HCT116 (cell line): ENCODE measurements around the gene ADCK2. TPM values are rescaled to one million over a fixed set of nuclear protein-coding genes. Genes with fewer than 3 reads are reported as not detected.

Source experiments
- ATAC-seq: fragments of 200-7000 bp; cut with Tn5 transposase; 2 replicates; pipeline ENCODE4 v1.9.1; 2020; ENCODE audit warnings: mild to moderate bottlenecking, moderate library complexity
- BruUV-seq: library from RNA; stranded (reverse); fragments of 400-500 nt; replicated peaks from 2 replicates; lab custom pipeline; 2021; lab: Mats Ljungman, UMichigan
- CTCF ChIA-PET: fragments of 300-600 bp; sonication (Branson Sonifier 250); formaldehyde crosslinking; loops from one replicate; lab custom pipeline; 2021; ENCODE audit warnings: antibody characterized with exemption; lab: Charles Lee
- POLR2A ChIA-PET: fragments of 300-600, 350-600 bp; sonication (Branson Sonifier 250); formaldehyde crosslinking; loops from one replicate; lab custom pipeline; 2021; ENCODE audit warnings: antibody characterized with exemption; lab: Charles Lee
- RAD21 ChIA-PET, 2 experiments: fragments of 300-600 bp; sonication (Branson Sonifier 250); formaldehyde crosslinking; loops; one replicate each; lab custom pipeline; 2023; ENCODE audit warnings: low total read pairs in 2 of 2; ENCODE audit not compliant: uncharacterized antibody in 2 of 2, unreplicated experiment in 2 of 2, low non-redundant PET in 1 of 2; lab: Charles Lee
- DNase-seq: peaks from one replicate; pipeline ENCODE4 v3.0.0-alpha.2; 2010; ENCODE audit warnings: low read depth, low spot score
- H2AFZ ChIP-seq: fragments of 200-600 bp; shearing (Covaris generic), sonication (generic); 2 replicates; pipeline ENCODE4 v1.6.1; 2017; ENCODE audit warnings: low read depth, mixed run types, mixed read lengths, antibody characterized with exemption, low read length; ENCODE audit not compliant: poor library complexity, severe bottlenecking
- H3K27ac ChIP-seq: 2 replicates; pipeline ENCODE4 v1.5.1; 2012; ENCODE audit warnings: low read depth, low read length
- H3K27me3 ChIP-seq: fragments of 200-600 bp; sonication (generic); 2 replicates; pipeline ENCODE4 v1.6.1; 2016; ENCODE audit warnings: mixed run types, low read length, mixed read lengths; ENCODE audit not compliant: insufficient read depth
- H3K36me3 ChIP-seq, 2 experiments: fragments of 200-500 bp in 1 of 2; fragments of 200-600 bp in 1 of 2; sonication (Bioruptor generic) in 1 of 2; sonication (generic) in 1 of 2; 2 replicates each; pipeline versions ENCODE4 v1.5.1 to v1.6.1; 2014 to 2016; ENCODE audit warnings: low read length in 2 of 2, inconsistent platforms in 1 of 2, mixed read lengths in 1 of 2, mixed run types in 1 of 2; ENCODE audit not compliant: insufficient read depth in 2 of 2, control insufficient read depth in 1 of 2
- H3K4me1 ChIP-seq, 2 experiments: fragments of 200-600 bp in 1 of 2; sonication (generic) in 1 of 2; 2 replicates each; pipeline versions ENCODE4 v1.5.1 to v1.6.1; 2012 to 2017; ENCODE audit warnings: low read length in 2 of 2, inconsistent platforms in 1 of 2, mild to moderate bottlenecking in 1 of 2, mixed read lengths in 1 of 2, mixed run types in 1 of 2, moderate library complexity in 1 of 2; ENCODE audit not compliant: insufficient read depth in 2 of 2, control insufficient read depth in 1 of 2
- H3K4me2 ChIP-seq: fragments of 200-600 bp; sonication (generic); 2 replicates; pipeline ENCODE4 v1.6.1; 2017; ENCODE audit warnings: mixed run types, low read length, mixed read lengths
- H3K4me3 ChIP-seq, 2 experiments: fragments of 200-600 bp in 1 of 2; sonication (generic) in 1 of 2; replicated peaks in 1 of 2; 2 replicates each; pipeline ENCODE4 v1.5.1; 2011 to 2016; ENCODE audit warnings: low read length in 2 of 2, control low read depth in 1 of 2, low read depth in 1 of 2, mild to moderate bottlenecking in 1 of 2, mixed read lengths in 1 of 2, mixed run types in 1 of 2
- H3K79me2 ChIP-seq: fragments of 200-600 bp; sonication (generic); 2 replicates; pipeline ENCODE4 v1.6.1; 2017; ENCODE audit warnings: mild to moderate bottlenecking, mixed run types, low read length, moderate library complexity, mixed read lengths; ENCODE audit not compliant: insufficient read depth
- H3K9ac ChIP-seq: fragments of 200-600 bp; sonication (generic); 2 replicates; pipeline ENCODE4 v1.6.1; 2016; ENCODE audit warnings: low read length, mixed read lengths
- H3K9me2 ChIP-seq: fragments of 200-600 bp; sonication (generic), shearing (Covaris generic); 2 replicates; pipeline ENCODE4 v1.6.1; 2017; ENCODE audit warnings: mixed run types, mild to moderate bottlenecking, moderate library complexity; ENCODE audit not compliant: insufficient read depth
- H3K9me3 ChIP-seq, 2 experiments: fragments of 200-500 bp in 1 of 2; fragments of 200-600 bp in 1 of 2; sonication (Bioruptor generic) in 1 of 2; sonication (generic) in 1 of 2; 2 replicates each; pipeline ENCODE4 v1.6.1; 2014 to 2017; ENCODE audit warnings: low read length in 2 of 2, mixed read lengths in 2 of 2, inconsistent platforms in 1 of 2, low read depth in 1 of 2, mild to moderate bottlenecking in 1 of 2, mixed run types in 1 of 2, moderate library complexity in 1 of 2; ENCODE audit not compliant: control insufficient read depth in 1 of 2, insufficient read depth in 1 of 2
- H4K20me1 ChIP-seq: fragments of 200-600 bp; sonication (generic), shearing (Covaris generic); 2 replicates; pipeline ENCODE4 v1.6.1; 2017; ENCODE audit warnings: mixed run types, mild to moderate bottlenecking, moderate library complexity; ENCODE audit not compliant: insufficient read depth
- CBX3 ChIP-seq: IDR thresholded peaks from 2 replicates; pipeline ENCODE4 v1.6.1; 2012; ENCODE audit warnings: low read depth
- FOSL1 ChIP-seq: IDR thresholded peaks from 2 replicates; pipeline ENCODE4 v1.6.1; 2012; ENCODE audit warnings: low read depth
- JUND ChIP-seq: IDR thresholded peaks from 2 replicates; pipeline ENCODE4 v1.6.1; 2012
- MAX ChIP-seq: IDR thresholded peaks from 2 replicates; pipeline ENCODE4 v1.6.1; 2012
- RAD21 ChIP-seq: IDR thresholded peaks from 2 replicates; pipeline ENCODE4 v1.6.1; 2012; ENCODE audit warnings: low read depth, mild to moderate bottlenecking
- SIN3A ChIP-seq: IDR thresholded peaks from 2 replicates; pipeline ENCODE4 v1.6.1; 2012; ENCODE audit warnings: low read depth
- TCF7L2 ChIP-seq: IDR thresholded peaks from 2 replicates; pipeline ENCODE4 v1.7.0; 2011; ENCODE audit warnings: borderline replicate concordance, inconsistent platforms; ENCODE audit not compliant: insufficient read depth, insufficient read length; ENCODE audit errors: extremely low read depth
- YY1 ChIP-seq: IDR thresholded peaks from 2 replicates; pipeline ENCODE4 v1.6.1; 2011; ENCODE audit warnings: low read length, low read depth, moderate library complexity, mild to moderate bottlenecking; ENCODE audit not compliant: insufficient replicate concordance; ENCODE audit errors: extremely low read depth
- ZFX ChIP-seq: fragments of 450-650 bp; IDR thresholded peaks from 2 replicates; pipeline ENCODE4 v1.6.1; 2017
- ZNF274 ChIP-seq: fragments of 200-500 bp; sonication (Bioruptor generic); IDR thresholded peaks from 2 replicates; pipeline ENCODE4 v1.6.1; 2014; ENCODE audit warnings: mild to moderate bottlenecking, low read depth, low read length, inconsistent platforms
- intact Hi-C: fragments of 100-400 bp; cut with micrococcal nuclease; formaldehyde crosslinking; loops from 2 replicates; pipeline ENCODE4 v1.10.0; 2022
- total RNA-seq: library from RNA; stranded (reverse); gene quantifications from one replicate; pipeline ENCODE4 v1.2.1, GENCODE V29; 2021; ENCODE audit not compliant: unreplicated experiment
- TF ChIP-seq, protein P1 (sequence below), 3 experiments: fragments of 200-600 bp in 1 of 3; sonication (generic) in 1 of 3; IDR thresholded peaks in 2 of 3; conservative IDR thresholded peaks in 1 of 3; 2 replicates each; pipeline ENCODE4 v1.5.1; 2012 to 2017; ENCODE audit warnings: low read depth in 2 of 3, low read length in 2 of 3, antibody characterized with exemption in 1 of 3, borderline replicate concordance in 1 of 3, control low read depth in 1 of 3, mild to moderate bottlenecking in 1 of 3, mixed read lengths in 1 of 3, mixed run types in 1 of 3, moderate library complexity in 1 of 3; ENCODE audit not compliant: insufficient read depth in 1 of 3

The ADCK2 gene
- total RNA-seq, 1 experiment from 2014 or later, result 16.9 TPM

GRCh38 chr7:140637400-140637799 lies 35.3 kb upstream of the ADCK2 start:
- RAD21 ChIA-PET, result no interaction called here
- no peak for ATAC-seq
- BruUV-seq, result no TSS peak
- Histone ChIP-seq H4K20me1 (no peaks in the 10 kb centered on the region), H3K36me3 (no peaks in the 10 kb centered on the region), H2AFZ (no peak overlapping the region), H3K4me3 (no peak overlapping the region), H3K4me2 (no peak overlapping the region), H3K4me1 (no peaks in the 10 kb centered on the region), H3K9ac (no peak overlapping the region), H3K27me3 (no peaks in the 10 kb centered on the region; the same call in 1 of the 2 replicates), H3K79me2 (no peaks in the 10 kb centered on the region), H3K9me3 (no peaks in the 10 kb centered on the region), H3K27ac (no peak overlapping the region), H3K9me2 (no peaks in the 10 kb centered on the region)
- CTCF ChIA-PET, result no interaction called here
- intact Hi-C loops, result no loop called here
- POLR2A ChIA-PET, result no interaction called here
- TF ChIP-seq TCF7L2 (no peak), ZNF274 (no peak), FOSL1 (no peak)
- no peak for DNase-seq

- ATAC-seq, result peak; percentile 72
- RAD21 ChIA-PET, result no interaction called here
- Histone ChIP-seq H4K20me1 (no peaks in the 10 kb centered on the region), H3K4me3 (no peak overlapping the region), H3K79me2 (no peaks in the 10 kb centered on the region), H3K9me3 (no peaks in the 10 kb centered on the region), H3K36me3 (no peaks in the 10 kb centered on the region), H3K27me3 (no peaks in the 10 kb centered on the region; the same call in 1 of the 2 replicates), H2AFZ (no peak overlapping the region), H3K9me2 (no peaks in the 10 kb centered on the region), H3K4me2 (no peak overlapping the region), H3K27ac (no peak overlapping the region), H3K9ac (no peak overlapping the region), H3K4me1 (no peaks in the 10 kb centered on the region)
- TF ChIP-seq, protein P1, sequence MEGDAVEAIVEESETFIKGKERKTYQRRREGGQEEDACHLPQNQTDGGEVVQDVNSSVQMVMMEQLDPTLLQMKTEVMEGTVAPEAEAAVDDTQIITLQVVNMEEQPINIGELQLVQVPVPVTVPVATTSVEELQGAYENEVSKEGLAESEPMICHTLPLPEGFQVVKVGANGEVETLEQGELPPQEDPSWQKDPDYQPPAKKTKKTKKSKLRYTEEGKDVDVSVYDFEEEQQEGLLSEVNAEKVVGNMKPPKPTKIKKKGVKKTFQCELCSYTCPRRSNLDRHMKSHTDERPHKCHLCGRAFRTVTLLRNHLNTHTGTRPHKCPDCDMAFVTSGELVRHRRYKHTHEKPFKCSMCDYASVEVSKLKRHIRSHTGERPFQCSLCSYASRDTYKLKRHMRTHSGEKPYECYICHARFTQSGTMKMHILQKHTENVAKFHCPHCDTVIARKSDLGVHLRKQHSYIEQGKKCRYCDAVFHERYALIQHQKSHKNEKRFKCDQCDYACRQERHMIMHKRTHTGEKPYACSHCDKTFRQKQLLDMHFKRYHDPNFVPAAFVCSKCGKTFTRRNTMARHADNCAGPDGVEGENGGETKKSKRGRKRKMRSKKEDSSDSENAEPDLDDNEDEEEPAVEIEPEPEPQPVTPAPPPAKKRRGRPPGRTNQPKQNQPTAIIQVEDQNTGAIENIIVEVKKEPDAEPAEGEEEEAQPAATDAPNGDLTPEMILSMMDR (IDR thresholded peaks at IDR 0.05 in 2 of 3, conservative IDR thresholded peaks at IDR 0.05 in 1 of 3; ENCODE audit: borderline replicate concordance in 1 of 3, insufficient read depth in 1 of 3, low read depth in 2 of 3, low read length in 2 of 3), result 0 out of 6 replicates have a peak, but pooled peaks of 1 of the 3 experiments have one; percentile 5
- TF ChIP-seq SIN3A (no peak), JUND (no peak), CBX3 (no peak), MAX (no peak), ZFX (no peak), YY1 (no peak), RAD21 (peak; percentile 31)
- POLR2A ChIA-PET, result no interaction called here
- BruUV-seq, result no TSS peak
- CTCF ChIA-PET, result no interaction called here
- no peak for DNase-seq
- intact Hi-C loops, result no loop called here
These were observed 34.5 kb upstream of the ADCK2 start for GRCh38 chr7:140638173-140638791.
